GM19452 (cell line): Measurements from ENCODE around the gene ADCY2.

Experiments used
- ATAC-seq: cut with Tn5 transposase; IDR thresholded peaks from one replicate; pipeline ENCODE4 v1.9.1; 2021; ENCODE audit not compliant: unreplicated experiment

Gene ADCY2

GRCh38 chr5:7773178-7773577, 377.2 kb downstream of the ADCY2 start:
- no peak for ATAC-seq

- no peak for ATAC-seq
Observed at GRCh38 chr5:7776442-7776841, 380.5 kb downstream of the ADCY2 start.

- no peak for ATAC-seq
Observed at GRCh38 chr5:7779019-7780005, 383.4 kb downstream of the ADCY2 start.

GRCh38 chr5:7781899-7782298, 386.0 kb downstream of the ADCY2 start:
- ATAC-seq: no peak

GRCh38 chr5:7784683-7785380, 388.9 kb downstream of the ADCY2 start:
- ATAC-seq: no peak

GRCh38 chr5:7787770-7788169, 391.8 kb downstream of the ADCY2 start:
- ATAC-seq: no peak

- ATAC-seq: no peak
Observed at GRCh38 chr5:7789567-7789966, 393.6 kb downstream of the ADCY2 start.

GRCh38 chr5:7793895-7794294, 398.0 kb downstream of the ADCY2 start:
- ATAC-seq: peak; percentile 6

- peak; percentile 58 for ATAC-seq
Observed at GRCh38 chr5:7794311-7794710, 398.4 kb downstream of the ADCY2 start.

- peak; percentile 16 for ATAC-seq
Observed at GRCh38 chr5:7794823-7795222, 398.9 kb downstream of the ADCY2 start.

GRCh38 chr5:7795306-7795705, 399.4 kb downstream of the ADCY2 start:
- no peak for ATAC-seq

GRCh38 chr5:7801891-7802614, 406.1 kb downstream of the ADCY2 start:
- no peak for ATAC-seq

GRCh38 chr5:7802855-7803254, 406.9 kb downstream of the ADCY2 start:
- no peak for ATAC-seq

- ATAC-seq: no peak
Observed at GRCh38 chr5:7803937-7804336, 408.0 kb downstream of the ADCY2 start.

- ATAC-seq: no peak
Observed at GRCh38 chr5:7805379-7805778, 409.4 kb downstream of the ADCY2 start.

GRCh38 chr5:7808998-7809397, 413.1 kb downstream of the ADCY2 start:
- ATAC-seq: no peak

GRCh38 chr5:7811715-7812114, 415.8 kb downstream of the ADCY2 start:
- no peak for ATAC-seq

GRCh38 chr5:7813007-7813406, 417.1 kb downstream of the ADCY2 start:
- no peak for ATAC-seq

GRCh38 chr5:7813576-7813975, 417.6 kb downstream of the ADCY2 start:
- no peak for ATAC-seq

GRCh38 chr5:7814816-7815215, 418.9 kb downstream of the ADCY2 start:
- ATAC-seq: no peak

- peak; percentile 89 for ATAC-seq
Observed at GRCh38 chr5:7815892-7816534, 420.1 kb downstream of the ADCY2 start.
